HepG2 (cell line): ENCODE results near the gene PDZD2. TPM values are rescaled to one million over a fixed set of nuclear protein-coding genes. Genes with fewer than 3 reads are reported as not detected.
A peak's percentile ranks its signal among the peaks of the same experiment; 100 is the strongest.

ENCODE experiments used
- ATAC-seq: fragments of 200-7000 bp; cut with Tn5 transposase; 3 replicates; pipeline ENCODE4 v1.9.1; 2020; ENCODE audit warnings: mild to moderate bottlenecking, moderate library complexity
- BruUV-seq: library from RNA; stranded (reverse); fragments of 400-500 nt; replicated peaks from 2 replicates; lab custom pipeline; 2021; lab: Mats Ljungman, UMichigan
- CTCF ChIA-PET: fragments of 300-600 bp; formaldehyde crosslinking; extraction: SDS; loops from one replicate; lab custom pipeline; 2021; ENCODE audit warnings: low total read pairs, inconsistent platforms, low intra/inter-chr PET ratio; lab: Yijun Ruan, JAX
- POLR2A ChIA-PET: fragments of 350-600 bp; sonication (Branson Sonifier 250); formaldehyde crosslinking; loops from one replicate; lab custom pipeline; 2020; ENCODE audit warnings: antibody characterized with exemption, inconsistent platforms; lab: Yijun Ruan, JAX
- DNase-seq: peaks from one replicate; pipeline ENCODE4 v3.0.0-alpha.2; 2015; ENCODE audit warnings: low spot score
- FAIRE-seq: peaks from 3 replicates; lab custom pipeline; 2011; peaks lifted over from hg19 to GRCh38; lab: Jason Lieb, UNC
- H2AFZ ChIP-seq: one replicate; pipeline ENCODE4 v1.6.1; 2011; ENCODE audit warnings: low read length, inconsistent platforms
- H3K27ac ChIP-seq: fragments of 300-600 bp; 3 replicates; pipeline ENCODE4 v1.8.0; 2011; ENCODE audit warnings: mixed run types, mild to moderate bottlenecking, mixed read lengths, low read length, inconsistent platforms; ENCODE audit not compliant: insufficient read depth; ENCODE audit errors: extremely low read length
- H3K27me3 ChIP-seq, 2 experiments: fragments of 200-600 bp in 1 of 2; 2 replicates in 1 of 2; 3 replicates in 1 of 2; pipeline versions ENCODE4 v1.6.0 to v1.8.0; 2011; ENCODE audit warnings: low read length in 2 of 2, mild to moderate bottlenecking in 2 of 2, moderate library complexity in 2 of 2, inconsistent platforms in 1 of 2; ENCODE audit not compliant: insufficient read depth in 2 of 2, control insufficient read depth in 1 of 2
- H3K36me3 ChIP-seq, 2 experiments: fragments of 200-600 bp in 1 of 2; replicated peaks in 1 of 2; 2 replicates in 1 of 2; 3 replicates in 1 of 2; pipeline versions ENCODE4 v1.5.1 to v1.8.0; 2011; ENCODE audit warnings: low read length in 2 of 2, inconsistent platforms in 1 of 2; ENCODE audit not compliant: insufficient read depth in 2 of 2, control insufficient read depth in 1 of 2
- H3K4me1 ChIP-seq: 2 replicates; pipeline ENCODE4 v1.5.1; 2012; ENCODE audit warnings: low read length, inconsistent platforms; ENCODE audit not compliant: insufficient read depth
- H3K4me2 ChIP-seq: 2 replicates; pipeline ENCODE4 v1.6.0; 2011; ENCODE audit warnings: low read depth, low read length, inconsistent platforms
- H3K4me3 ChIP-seq, 3 experiments: fragments of 200-600 bp in 1 of 3; sonication (generic), shearing (Covaris generic) in 1 of 3; replicated peaks in 1 of 3; 2 replicates each; pipeline ENCODE4 v1.5.1; 2011 to 2016; ENCODE audit warnings: low read length in 3 of 3, inconsistent platforms in 2 of 3, low read depth in 2 of 3, mild to moderate bottlenecking in 2 of 3, control low read depth in 1 of 3, mixed read lengths in 1 of 3; ENCODE audit not compliant: insufficient read depth in 1 of 3
- H3K79me2 ChIP-seq: one replicate; pipeline ENCODE4 v1.6.1; 2011; ENCODE audit warnings: low read length, inconsistent platforms; ENCODE audit not compliant: insufficient read depth
- H3K9ac ChIP-seq: 2 replicates; pipeline ENCODE4 v1.6.0; 2011; ENCODE audit warnings: mild to moderate bottlenecking, low read depth, low read length, inconsistent platforms; ENCODE audit not compliant: insufficient read depth
- H3K9me3 ChIP-seq: 2 replicates; pipeline ENCODE4 v1.5.1; 2012; ENCODE audit warnings: mild to moderate bottlenecking, low read length
- H4K20me1 ChIP-seq: 2 replicates; pipeline ENCODE4 v1.6.0; 2011; ENCODE audit warnings: inconsistent platforms, mild to moderate bottlenecking, low read length, moderate library complexity; ENCODE audit not compliant: insufficient read depth
- HINFP ChIP-seq: sonication (generic); formaldehyde crosslinking; IDR thresholded peaks from 2 replicates; pipeline ENCODE4 v1.4.0; 2020; ENCODE audit warnings: low read depth, mild to moderate bottlenecking, missing genetic modification reagents
- RBM22 ChIP-seq: fragments of 200-400 bp; formaldehyde crosslinking; optimal IDR thresholded peaks from 2 replicates; pipeline ENCODE3; 2017; ENCODE audit warnings: mild to moderate bottlenecking, low read length, moderate library complexity
- SOX6 ChIP-seq, 2 experiments: fragments of 450-650 bp in 1 of 2; sonication (generic) in 1 of 2; formaldehyde crosslinking in 1 of 2; IDR thresholded peaks; 2 replicates each; pipeline versions ENCODE4 v1.4.0 to v1.6.1; 2017 to 2020; ENCODE audit warnings: antibody characterized with exemption in 1 of 2, mild to moderate bottlenecking in 1 of 2, missing genetic modification reagents in 1 of 2
- TFDP2 ChIP-seq: sonication (generic); formaldehyde crosslinking; IDR thresholded peaks from 2 replicates; pipeline ENCODE4 v1.4.0; 2020; ENCODE audit warnings: missing genetic modification reagents
- WGBS: methylation state at CpG from one replicate; pipeline ENCODE4 v1.1.6; 2017; ENCODE audit warnings: low lambda C conversion rate; 5-methylcytosine and 5-hydroxymethylcytosine counted together
- in situ Hi-C: cut with HindIII; loops from 2 replicates; pipeline ENCODE4 v1.10.0; 2017; ENCODE audit warnings: low pct_unique_long_range_greater_than_20kb; ENCODE audit not compliant: extremely low pct_ligation_motif_present
- intact Hi-C: fragments of 100-400 bp; cut with micrococcal nuclease; formaldehyde crosslinking; loops from one replicate; pipeline ENCODE4 v1.10.0; 2022; ENCODE audit not compliant: unreplicated experiment
- polyA plus RNA-seq, 8 experiments: library from polyadenylated mRNA; depleted of rRNA in 3 of 8; stranded (reverse) in 7 of 8; unstranded in 1 of 8; fragments of >200 nt; fragmentation: Illumina TruSeq in 4 of 8; extraction: Trizol in 4 of 8; gene quantifications; 2 replicates each; pipeline versions ENCODE4 v1.2.1 to v1.2.3, GENCODE V29; 2011 to 2016; ENCODE audit warnings: low read depth in 4 of 8, missing spikeins in 1 of 8, mixed read lengths in 1 of 8; ENCODE audit not compliant: insufficient read depth in 1 of 8
- total RNA-seq, 5 experiments: library from RNA; depleted of rRNA; stranded (reverse); fragments of >200 nt; fragmentation: Illumina TruSeq; extraction: Trizol; gene quantifications; 2 replicates each; pipeline ENCODE4 v1.2.3, GENCODE V29; 2016; ENCODE audit warnings: low read depth in 1 of 5

Gene PDZD2
- total and polyA plus RNA-seq, 2 of the 13 experiments (the other 11 are each of a cell fraction or from before 2014, with no cell fraction given) = 0.04 TPM; not detected in 1

- WGBS = 95% methylated on average over 9 of the region's 9 CpGs
- Histone ChIP-seq H3K9ac (no peak overlapping the region), H3K4me2 (no peak overlapping the region), H3K36me3 (peaks cover 14 to 49% of the 10 kb centered on the region in 2 experiments; a peak in 4 of 5 replicates), H2AFZ (no peak overlapping the region), H3K79me2 (no peaks in the 10 kb centered on the region), H3K27me3 (no peaks in the 10 kb centered on the region), H3K27ac (no peak overlapping the region), H3K4me3 (no peak overlapping the region), H4K20me1 (no peaks in the 10 kb centered on the region), H3K4me1 (no peaks in the 10 kb centered on the region), H3K9me3 (no peaks in the 10 kb centered on the region)
- POLR2A ChIA-PET = no interaction called here
- FAIRE-seq (no peak), DNase-seq (no peak), ATAC-seq (no peak)
- in situ Hi-C loops = loop anchor here (10.0 kb wide), 1 partner anchor 525 kb away; no protein-coding TSS in a partner anchor
- no peak for TF ChIP-seq SOX6 (IDR thresholded peaks at IDR 0.05)
- TF ChIP-seq SOX6 (CRISPR knock-in tag; IDR thresholded peaks at IDR 0.05) = no peak
- CTCF ChIA-PET = no interaction called here
- no TSS peak for BruUV-seq
- intact Hi-C loops = no loop called here
Measured at GRCh38 chr5:32099486-32100035, 460.6 kb downstream of the PDZD2 start.

GRCh38 chr5:32100230-32100629 lies 461.3 kb downstream of the PDZD2 start:
- Histone ChIP-seq H3K36me3 (peaks cover 14 to 56% of the 10 kb centered on the region in 2 experiments; a peak in 4 of 5 replicates), H3K27ac (no peak overlapping the region), H4K20me1 (no peaks in the 10 kb centered on the region), H3K27me3 (no peaks in the 10 kb centered on the region), H3K79me2 (no peaks in the 10 kb centered on the region), H3K4me2 (no peak overlapping the region), H3K9me3 (no peaks in the 10 kb centered on the region), H2AFZ (no peak overlapping the region), H3K4me3 (no peak overlapping the region)
- no TSS peak for BruUV-seq
- no peak for DNase-seq
- FAIRE-seq = no peak
- 94% methylated on average over 4 of the region's 6 CpGs for WGBS
- TF ChIP-seq TFDP2 (CRISPR knock-in tag) = no peak
- TF ChIP-seq HINFP (CRISPR knock-in tag) = no peak
- TF ChIP-seq RBM22 = peak; percentile 86
- TF ChIP-seq, all 625 proteins: peak for 1
- in situ Hi-C loops (no loop called here), intact Hi-C loops (no loop called here)
- ATAC-seq = no peak
- POLR2A ChIA-PET = no interaction called here
- CTCF ChIA-PET = no interaction called here
- H3K4me1 ChIP-seq = no peaks in the 10 kb centered on the region
- no peak overlapping the region for H3K9ac ChIP-seq
